ENCODE data around the gene EFNA5.

GRCh38 chr5:107554776-107555424 is 115.8 kb downstream of the EFNA5 start:
- TF ChIP-seq CTCF (IDR thresholded peaks at IDR 0.05; ENCODE audit: borderline replicate concordance, extremely low read depth, low read length, poor library complexity, severe bottlenecking) (no peak), EZH2 (IDR thresholded peaks at IDR 0.05; ENCODE audit: borderline replicate concordance, low read depth, low read length, severe bottlenecking) (no peak)

All from DND-41 (cell line).